ENCODE data around the gene TAMM41.
"Not testable (repeated sequence)": the region's sequence is repeated elsewhere in the genome, so short reads cannot be mapped to it uniquely, and the experiment has no call there.

TAMM41 gene

DNA sequence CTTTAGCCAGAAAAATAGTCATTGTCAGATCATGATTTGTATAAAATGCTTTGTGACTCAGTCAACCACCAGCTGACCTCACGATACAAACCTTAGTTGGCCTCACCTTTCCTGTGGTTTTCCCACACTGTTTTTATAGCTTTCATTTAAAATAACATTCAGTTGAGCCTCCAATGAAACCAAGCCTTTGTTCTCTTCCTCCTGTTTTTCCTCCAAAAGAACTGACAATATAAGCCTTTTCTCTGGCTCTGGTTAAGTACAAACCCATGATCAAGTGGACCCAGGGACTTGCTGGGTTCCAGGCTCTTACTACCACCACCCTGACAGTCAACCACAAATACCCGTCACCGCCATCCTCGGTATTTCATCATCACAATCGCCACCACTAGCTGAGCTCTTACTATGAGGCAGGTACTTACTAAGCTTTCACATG is 81.7 kb downstream of the TAMM41 start:
- peak; percentile 89 for DNase-seq (ENCODE audit: low read depth)

DNA sequence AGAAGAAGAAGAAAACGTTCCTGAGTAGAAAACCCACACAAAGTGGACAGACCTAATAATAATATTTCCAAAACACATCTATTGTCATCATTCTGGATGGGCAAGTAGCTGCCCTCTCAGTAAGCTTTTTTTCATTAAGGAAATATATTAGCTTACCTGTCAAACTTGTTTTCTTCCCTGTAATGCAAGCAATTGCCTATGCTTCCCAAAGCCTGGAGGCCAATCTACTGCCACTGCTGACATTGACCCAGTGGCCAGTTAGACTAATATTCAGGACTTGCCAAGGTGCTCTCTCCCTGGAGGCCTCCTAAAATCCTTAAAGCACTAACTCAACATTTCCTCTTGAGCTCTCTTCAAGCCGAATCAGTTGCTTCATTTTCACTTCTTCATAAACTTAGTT is 86.7 kb downstream of the TAMM41 start:
- no peak for DNase-seq (ENCODE audit: low read depth)

- no peak for DNase-seq (ENCODE audit: low read depth)
Observed at GRCh38 chr3:11757929-11758328, 88.8 kb downstream of the TAMM41 start.

DNA sequence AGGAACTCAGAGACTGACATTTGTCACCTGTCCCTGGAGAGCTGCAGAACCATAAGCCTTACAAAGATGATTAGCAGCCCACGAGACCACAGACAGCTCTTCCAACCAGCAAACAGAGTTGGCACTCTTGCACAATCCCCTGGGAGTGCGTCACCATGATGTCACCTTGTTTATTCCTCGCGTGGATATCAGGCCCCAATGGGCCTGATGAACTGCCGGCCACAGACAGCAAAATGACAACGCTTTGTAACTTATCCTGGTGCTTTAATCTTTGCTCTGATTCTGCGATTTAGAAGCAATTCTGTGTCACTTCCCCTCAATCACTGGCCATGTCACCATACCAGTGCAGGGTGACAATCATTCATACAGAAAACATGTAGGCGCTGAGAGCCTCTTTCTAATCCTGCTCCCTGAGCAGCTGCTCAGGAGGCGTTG is 89.2 kb downstream of the TAMM41 start:
- DNase-seq (ENCODE audit: low read depth) = peak; percentile 30

GRCh38 chr3:11755276-11755675 is 91.4 kb downstream of the TAMM41 start:
- no peak for DNase-seq (ENCODE audit: low read depth)

DNA sequence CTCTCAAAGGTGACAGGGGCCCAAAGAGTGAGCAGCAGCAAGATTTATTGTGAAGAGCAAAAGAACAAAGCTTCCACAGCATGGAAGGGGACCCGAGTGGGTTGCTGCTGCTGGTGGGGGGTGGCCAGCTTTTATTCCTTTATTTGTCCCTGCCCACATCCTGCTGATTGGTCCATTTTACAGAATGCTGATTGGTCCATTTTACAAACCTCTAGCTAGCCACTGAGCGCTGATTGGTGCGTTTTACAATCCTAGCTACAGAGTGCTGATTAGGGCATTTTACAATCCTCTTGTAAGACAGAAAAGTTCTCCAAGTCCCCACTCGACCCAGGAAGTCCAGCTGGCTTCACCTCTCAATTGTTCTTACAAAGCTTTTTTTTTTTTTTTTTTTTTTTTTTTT is 94.4 kb downstream of the TAMM41 start:
- not testable (repeated sequence) for DNase-seq (ENCODE audit: low read depth)

- DNase-seq (ENCODE audit: low read depth) = not testable (repeated sequence)
Observed at GRCh38 chr3:11748306-11748705, 98.4 kb downstream of the TAMM41 start.
